ENCODE results near the gene SCP2.
A peak's percentile ranks its signal among the peaks of the same experiment; 100 is the strongest.

The SCP2 gene

DNA sequence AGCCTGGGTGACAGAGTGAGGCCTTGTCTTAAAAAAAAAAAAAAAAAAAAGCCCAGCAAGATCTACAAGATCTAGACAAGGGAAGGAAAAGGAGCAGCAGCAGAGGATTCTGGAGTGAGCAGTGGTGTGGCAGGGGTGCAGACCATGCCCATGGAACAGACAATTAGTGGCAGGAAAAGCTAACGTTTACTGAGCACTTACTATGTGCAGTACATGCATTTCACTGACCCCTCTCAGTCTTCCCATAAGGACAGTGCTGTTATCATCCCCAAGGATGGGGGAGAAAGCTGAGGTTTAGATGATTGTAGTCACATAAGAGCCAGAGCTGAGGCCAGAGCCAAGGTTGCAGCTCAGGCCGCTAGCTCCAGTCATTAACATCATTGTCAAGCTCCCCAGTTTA, 140.8 kb downstream of the SCP2 start:
- Histone ChIP-seq H3K36me3 (ENCODE audit: control insufficient read depth in 2 of 2, insufficient read depth in 1 of 2, low read length in 2 of 2) (no peaks in the 10 kb centered on the region), H3K4me1 (ENCODE audit: control insufficient read depth, insufficient read depth, low read length) (no peaks in the 10 kb centered on the region), H3K9me3 (ENCODE audit: control insufficient read depth, insufficient read depth, low read depth, low read length) (no peaks in the 10 kb centered on the region), H3K27ac (ENCODE audit: extremely low read depth, low read depth, low read length) (no peak overlapping the region), H3K4me3 (ENCODE audit: low read depth, low read length) (no peak overlapping the region)
- TF ChIP-seq ZNF664 (tag by site-specific recombination; IDR thresholded peaks at IDR 0.05) (peak; percentile 79), MYNN (tag by site-specific recombination; IDR thresholded peaks at IDR 0.05; ENCODE audit: borderline replicate concordance) (no peak)
- CTCF ChIA-PET, result no interaction called here
- POLR2A ChIA-PET, result interaction anchor here (0.7 kb wide), 1 partner anchor 15 kb away, joined by 5 read pairs; no protein-coding TSS in a partner anchor

DNA sequence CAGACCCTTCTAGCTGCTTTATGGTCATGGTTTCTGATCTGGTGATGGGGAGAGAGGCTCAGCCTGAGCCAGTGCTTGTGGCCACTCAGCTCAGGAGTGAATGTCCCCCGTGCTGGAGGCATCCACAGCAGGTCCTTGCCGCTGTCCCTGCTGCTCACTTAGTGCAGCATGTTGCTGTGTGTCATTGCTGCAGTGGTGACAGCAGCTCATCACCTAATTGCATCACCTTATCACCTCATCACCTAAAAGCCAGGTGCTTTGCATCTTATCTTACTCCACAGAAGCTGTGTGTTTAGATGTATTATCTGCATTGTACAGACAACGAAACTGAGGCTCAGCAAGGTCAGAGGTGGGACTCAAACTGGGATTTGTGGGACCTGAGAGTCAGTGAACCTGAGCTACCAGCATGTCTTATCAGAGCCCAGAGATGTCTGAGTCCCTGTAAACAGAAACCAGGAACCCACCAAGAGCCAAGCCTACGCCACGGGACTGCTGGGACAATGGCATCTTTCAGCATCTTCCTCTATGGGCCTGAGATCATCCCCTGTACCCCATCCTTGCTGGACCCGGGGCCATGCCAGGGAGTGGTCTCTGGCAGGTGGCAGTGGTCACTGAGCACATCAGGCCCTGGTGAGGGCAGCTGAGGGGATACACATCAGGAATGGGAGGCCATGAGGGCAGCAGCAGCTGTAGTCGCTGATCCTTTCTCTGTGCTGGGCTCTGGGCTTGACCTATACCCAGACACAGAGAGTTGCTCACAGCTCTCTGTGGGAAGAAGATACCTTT, 141.4 kb downstream of the SCP2 start:
- Histone ChIP-seq H3K4me3 (ENCODE audit: low read depth, low read length) (no peak overlapping the region), H3K27ac (ENCODE audit: extremely low read depth, low read depth, low read length) (no peak overlapping the region), H3K9me3 (ENCODE audit: control insufficient read depth, insufficient read depth, low read depth, low read length) (no peaks in the 10 kb centered on the region), H3K36me3 (ENCODE audit: control insufficient read depth in 2 of 2, insufficient read depth in 1 of 2, low read length in 2 of 2) (no peaks in the 10 kb centered on the region), H3K4me1 (ENCODE audit: control insufficient read depth, insufficient read depth, low read length) (no peaks in the 10 kb centered on the region)
- ChIA-PET POLR2A (interaction anchor here (0.7 kb wide), 1 partner anchor 15 kb away, joined by 5 read pairs; no protein-coding TSS in a partner anchor), CTCF (interaction anchor here (1.3 kb wide), 1 partner anchor 9 kb away, joined by 6 read pairs; no protein-coding TSS in a partner anchor)
- no peak for TF ChIP-seq ZNF335 (tag by site-specific recombination; conservative IDR thresholded peaks at IDR 0.05)
- TF ChIP-seq, protein P1, sequence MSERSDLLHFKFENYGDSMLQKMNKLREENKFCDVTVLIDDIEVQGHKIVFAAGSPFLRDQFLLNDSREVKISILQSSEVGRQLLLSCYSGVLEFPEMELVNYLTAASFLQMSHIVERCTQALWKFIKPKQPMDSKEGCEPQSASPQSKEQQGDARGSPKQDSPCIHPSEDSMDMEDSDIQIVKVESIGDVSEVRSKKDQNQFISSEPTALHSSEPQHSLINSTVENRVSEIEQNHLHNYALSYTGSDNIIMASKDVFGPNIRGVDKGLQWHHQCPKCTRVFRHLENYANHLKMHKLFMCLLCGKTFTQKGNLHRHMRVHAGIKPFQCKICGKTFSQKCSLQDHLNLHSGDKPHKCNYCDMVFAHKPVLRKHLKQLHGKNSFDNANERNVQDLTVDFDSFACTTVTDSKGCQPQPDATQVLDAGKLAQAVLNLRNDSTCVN (tag by site-specific recombination; optimal IDR thresholded peaks at IDR 0.05), result no peak
- no peak for TF ChIP-seq KLF16 (tag by site-specific recombination; IDR thresholded peaks at IDR 0.05)
- TF ChIP-seq ZBTB20 (tag by site-specific recombination; IDR thresholded peaks at IDR 0.05), result no peak
- TF ChIP-seq, protein P2, sequence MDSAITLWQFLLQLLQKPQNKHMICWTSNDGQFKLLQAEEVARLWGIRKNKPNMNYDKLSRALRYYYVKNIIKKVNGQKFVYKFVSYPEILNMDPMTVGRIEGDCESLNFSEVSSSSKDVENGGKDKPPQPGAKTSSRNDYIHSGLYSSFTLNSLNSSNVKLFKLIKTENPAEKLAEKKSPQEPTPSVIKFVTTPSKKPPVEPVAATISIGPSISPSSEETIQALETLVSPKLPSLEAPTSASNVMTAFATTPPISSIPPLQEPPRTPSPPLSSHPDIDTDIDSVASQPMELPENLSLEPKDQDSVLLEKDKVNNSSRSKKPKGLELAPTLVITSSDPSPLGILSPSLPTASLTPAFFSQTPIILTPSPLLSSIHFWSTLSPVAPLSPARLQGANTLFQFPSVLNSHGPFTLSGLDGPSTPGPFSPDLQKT (IDR thresholded peaks at IDR 0.05; ENCODE audit: borderline replicate concordance, low read depth, low read length), result no peak
- no peak for TF ChIP-seq MEIS1 (CRISPR knock-in tag; IDR thresholded peaks at IDR 0.05; ENCODE audit: borderline replicate concordance)
- no peak for TF ChIP-seq OVOL3 (tag by site-specific recombination; IDR thresholded peaks at IDR 0.05)
- TF ChIP-seq KLF8 (tag by site-specific recombination; IDR thresholded peaks at IDR 0.05), result no peak
- TF ChIP-seq ZNF555 (tag by site-specific recombination; conservative IDR thresholded peaks at IDR 0.05), result no peak
- TF ChIP-seq, protein P3, sequence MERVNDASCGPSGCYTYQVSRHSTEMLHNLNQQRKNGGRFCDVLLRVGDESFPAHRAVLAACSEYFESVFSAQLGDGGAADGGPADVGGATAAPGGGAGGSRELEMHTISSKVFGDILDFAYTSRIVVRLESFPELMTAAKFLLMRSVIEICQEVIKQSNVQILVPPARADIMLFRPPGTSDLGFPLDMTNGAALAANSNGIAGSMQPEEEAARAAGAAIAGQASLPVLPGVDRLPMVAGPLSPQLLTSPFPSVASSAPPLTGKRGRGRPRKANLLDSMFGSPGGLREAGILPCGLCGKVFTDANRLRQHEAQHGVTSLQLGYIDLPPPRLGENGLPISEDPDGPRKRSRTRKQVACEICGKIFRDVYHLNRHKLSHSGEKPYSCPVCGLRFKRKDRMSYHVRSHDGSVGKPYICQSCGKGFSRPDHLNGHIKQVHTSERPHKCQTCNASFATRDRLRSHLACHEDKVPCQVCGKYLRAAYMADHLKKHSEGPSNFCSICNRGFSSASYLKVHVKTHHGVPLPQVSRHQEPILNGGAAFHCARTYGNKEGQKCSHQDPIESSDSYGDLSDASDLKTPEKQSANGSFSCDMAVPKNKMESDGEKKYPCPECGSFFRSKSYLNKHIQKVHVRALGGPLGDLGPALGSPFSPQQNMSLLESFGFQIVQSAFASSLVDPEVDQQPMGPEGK (tag by site-specific recombination; IDR thresholded peaks at IDR 0.05), result no peak
- no peak for TF ChIP-seq ZNF626 (tag by site-specific recombination; IDR thresholded peaks at IDR 0.05)
- no peak for TF ChIP-seq ZNF175 (tag by site-specific recombination; IDR thresholded peaks at IDR 0.05)
- TF ChIP-seq, protein P4, sequence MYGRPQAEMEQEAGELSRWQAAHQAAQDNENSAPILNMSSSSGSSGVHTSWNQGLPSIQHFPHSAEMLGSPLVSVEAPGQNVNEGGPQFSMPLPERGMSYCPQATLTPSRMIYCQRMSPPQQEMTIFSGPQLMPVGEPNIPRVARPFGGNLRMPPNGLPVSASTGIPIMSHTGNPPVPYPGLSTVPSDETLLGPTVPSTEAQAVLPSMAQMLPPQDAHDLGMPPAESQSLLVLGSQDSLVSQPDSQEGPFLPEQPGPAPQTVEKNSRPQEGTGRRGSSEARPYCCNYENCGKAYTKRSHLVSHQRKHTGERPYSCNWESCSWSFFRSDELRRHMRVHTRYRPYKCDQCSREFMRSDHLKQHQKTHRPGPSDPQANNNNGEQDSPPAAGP (tag by site-specific recombination; IDR thresholded peaks at IDR 0.05), result no peak
- TF ChIP-seq ZNF664 (tag by site-specific recombination; IDR thresholded peaks at IDR 0.05), result no peak
- no peak for TF ChIP-seq ZNF585B (tag by site-specific recombination; IDR thresholded peaks at IDR 0.05)
- TF ChIP-seq, protein P5, sequence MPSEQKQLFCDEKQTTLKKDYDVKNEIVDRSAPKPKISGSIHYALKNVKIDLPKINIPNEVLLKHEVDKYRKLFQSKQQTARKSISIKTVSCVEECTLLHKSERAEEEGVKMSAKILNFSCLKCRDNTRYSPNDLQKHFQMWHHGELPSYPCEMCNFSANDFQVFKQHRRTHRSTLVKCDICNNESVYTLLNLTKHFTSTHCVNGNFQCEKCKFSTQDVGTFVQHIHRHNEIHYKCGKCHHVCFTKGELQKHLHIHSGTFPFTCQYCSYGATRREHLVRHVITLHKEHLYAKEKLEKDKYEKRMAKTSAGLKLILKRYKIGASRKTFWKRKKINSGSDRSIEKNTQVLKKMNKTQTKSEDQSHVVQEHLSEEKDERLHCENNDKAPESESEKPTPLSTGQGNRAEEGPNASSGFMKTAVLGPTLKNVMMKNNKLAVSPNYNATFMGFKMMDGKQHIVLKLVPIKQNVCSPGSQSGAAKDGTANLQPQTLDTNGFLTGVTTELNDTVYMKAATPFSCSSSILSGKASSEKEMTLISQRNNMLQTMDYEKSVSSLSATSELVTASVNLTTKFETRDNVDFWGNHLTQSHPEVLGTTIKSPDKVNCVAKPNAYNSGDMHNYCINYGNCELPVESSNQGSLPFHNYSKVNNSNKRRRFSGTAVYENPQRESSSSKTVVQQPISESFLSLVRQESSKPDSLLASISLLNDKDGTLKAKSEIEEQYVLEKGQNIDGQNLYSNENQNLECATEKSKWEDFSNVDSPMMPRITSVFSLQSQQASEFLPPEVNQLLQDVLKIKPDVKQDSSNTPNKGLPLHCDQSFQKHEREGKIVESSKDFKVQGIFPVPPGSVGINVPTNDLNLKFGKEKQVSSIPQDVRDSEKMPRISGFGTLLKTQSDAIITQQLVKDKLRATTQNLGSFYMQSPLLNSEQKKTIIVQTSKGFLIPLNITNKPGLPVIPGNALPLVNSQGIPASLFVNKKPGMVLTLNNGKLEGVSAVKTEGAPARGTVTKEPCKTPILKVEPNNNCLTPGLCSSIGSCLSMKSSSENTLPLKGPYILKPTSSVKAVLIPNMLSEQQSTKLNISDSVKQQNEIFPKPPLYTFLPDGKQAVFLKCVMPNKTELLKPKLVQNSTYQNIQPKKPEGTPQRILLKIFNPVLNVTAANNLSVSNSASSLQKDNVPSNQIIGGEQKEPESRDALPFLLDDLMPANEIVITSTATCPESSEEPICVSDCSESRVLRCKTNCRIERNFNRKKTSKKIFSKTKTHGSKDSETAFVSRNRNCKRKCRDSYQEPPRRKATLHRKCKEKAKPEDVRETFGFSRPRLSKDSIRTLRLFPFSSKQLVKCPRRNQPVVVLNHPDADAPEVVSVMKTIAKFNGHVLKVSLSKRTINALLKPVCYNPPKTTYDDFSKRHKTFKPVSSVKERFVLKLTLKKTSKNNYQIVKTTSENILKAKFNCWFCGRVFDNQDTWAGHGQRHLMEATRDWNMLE (tag by site-specific recombination; conservative IDR thresholded peaks at IDR 0.05; ENCODE audit: low read depth), result no peak
- TF ChIP-seq, protein P6, sequence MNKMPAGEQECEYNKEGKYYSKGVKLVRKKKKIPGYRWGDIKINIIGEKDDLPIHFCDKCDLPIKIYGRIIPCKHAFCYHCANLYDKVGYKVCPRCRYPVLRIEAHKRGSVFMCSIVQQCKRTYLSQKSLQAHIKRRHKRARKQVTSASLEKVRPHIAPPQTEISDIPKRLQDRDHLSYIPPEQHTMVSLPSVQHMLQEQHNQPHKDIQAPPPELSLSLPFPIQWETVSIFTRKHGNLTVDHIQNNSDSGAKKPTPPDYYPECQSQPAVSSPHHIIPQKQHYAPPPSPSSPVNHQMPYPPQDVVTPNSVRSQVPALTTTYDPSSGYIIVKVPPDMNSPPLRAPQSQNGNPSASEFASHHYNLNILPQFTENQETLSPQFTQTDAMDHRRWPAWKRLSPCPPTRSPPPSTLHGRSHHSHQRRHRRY (tag by site-specific recombination; IDR thresholded peaks at IDR 0.05), result no peak
